H1 (cell line): ENCODE data around the gene NELFCD. TPM values are rescaled to one million over a fixed set of nuclear protein-coding genes. Genes with fewer than 3 reads are reported as not detected.

Source experiments
- KDM4A ChIP-seq: IDR thresholded peaks from one replicate; pipeline ENCODE4 v1.7.1; 2012; ENCODE audit warnings: low read depth, mild to moderate bottlenecking, moderate library complexity, low read length, inconsistent platforms; ENCODE audit not compliant: severe bottlenecking
- RXRA ChIP-seq: IDR thresholded peaks from 2 replicates; pipeline ENCODE4 v1.6.1; 2011; ENCODE audit warnings: low read depth, mild to moderate bottlenecking, low read length, moderate library complexity; ENCODE audit not compliant: insufficient read depth
- SP1 ChIP-seq: IDR thresholded peaks from 2 replicates; pipeline ENCODE4 v1.6.1; 2011; ENCODE audit warnings: low read depth, low read length
- SUZ12 ChIP-seq: fragments of 200-600 bp; sonication (generic); IDR thresholded peaks from 2 replicates; pipeline ENCODE4 v1.6.1; 2012; ENCODE audit warnings: mild to moderate bottlenecking, inconsistent platforms, low read length, moderate library complexity, mixed read lengths
- polyA plus RNA-seq, 7 experiments: library from polyadenylated mRNA; depleted of rRNA in 3 of 7; stranded (reverse) in 5 of 7; unstranded in 2 of 7; fragments of >200 nt in 5 of 7; fragments of 200-250 nt in 2 of 7; gene quantifications; 1 replicate in 5 of 7; 2 replicates in 1 of 7; 4 replicates in 1 of 7; pipeline versions ENCODE4 v1.2.1 to v1.2.3, GENCODE V29; 2011 to 2013; ENCODE audit warnings: missing spikeins in 2 of 7, mixed read lengths in 2 of 7
- total RNA-seq: library from RNA; stranded (reverse); fragmentation: NEBNext Ultra II Directional; extraction: Animal tissue kit (Norgen Biotek cat#: 25700); gene quantifications from 2 replicates; pipeline ENCODE4 v1.2.1, GENCODE V29; 2021

The NELFCD gene
- total and polyA plus RNA-seq, 2 of the 8 experiments (the other 6 are each of a cell fraction or from before 2014, with no cell fraction given) = 35.5 to 59.6 TPM

GRCh38 chr20:59020938-59021551 is 40.0 kb downstream of the NELFCD start (continued):
- TF ChIP-seq SP1 = no peak
- no peak for TF ChIP-seq SUZ12
- no peak for TF ChIP-seq KDM4A
- no peak for TF ChIP-seq RXRA
